BE2C (cell line): Measurements from ENCODE around the gene THYN1.

Experiments used
- DNase-seq: peaks from one replicate; pipeline ENCODE4 v3.0.0-alpha.2; 2020
- H3K27me3 ChIP-seq: fragments of 250-450 bp; sonication (Bioruptor Pico); 2 replicates; pipeline ENCODE4 v1.5.1; 2020; ENCODE audit warnings: mild to moderate bottlenecking
- H3K36me3 ChIP-seq: fragments of 250-450 bp; sonication (Bioruptor Pico); 2 replicates; pipeline ENCODE4 v1.5.1; 2020; ENCODE audit warnings: mild to moderate bottlenecking
- H3K4me1 ChIP-seq: fragments of 250-450 bp; sonication (Bioruptor Pico); 2 replicates; pipeline ENCODE4 v1.5.1; 2020
- H3K4me3 ChIP-seq: 2 replicates; pipeline ENCODE4 v1.5.1; 2011; ENCODE audit warnings: low read depth, low read length
- H3K9me3 ChIP-seq: fragments of 250-450 bp; sonication (Bioruptor Pico); 2 replicates; pipeline ENCODE4 v1.5.1; 2020
- TF ChIP-seq, protein P1 (sequence below): IDR thresholded peaks from 2 replicates; pipeline ENCODE4 v1.5.1; 2012; ENCODE audit warnings: mild to moderate bottlenecking, low read depth, low read length

Gene THYN1

DNA sequence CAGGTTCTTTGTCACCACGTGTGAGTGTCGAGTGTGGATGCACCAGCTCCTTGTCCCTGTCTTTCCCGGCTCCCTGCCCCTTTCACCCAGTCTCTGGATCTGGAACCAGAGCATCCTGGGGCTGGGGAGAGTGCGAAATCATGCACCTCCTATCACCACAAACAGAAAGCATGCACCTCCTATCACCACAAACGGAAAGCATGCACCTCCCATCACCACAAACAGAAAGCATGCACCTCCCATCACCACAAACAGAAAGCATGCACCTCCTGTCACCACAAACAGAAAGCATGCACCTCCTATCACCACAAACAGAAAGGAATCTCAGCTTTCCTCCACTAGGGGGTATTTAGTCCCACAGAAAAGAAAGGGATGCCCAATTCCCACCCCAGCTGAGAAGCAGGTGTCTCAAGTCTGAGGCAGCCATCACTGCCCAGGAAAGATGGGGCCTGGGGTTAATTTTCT, 17.1 kb upstream of the THYN1 start:
- Histone ChIP-seq H3K4me1 (no peaks in the 10 kb centered on the region), H3K27me3 (peaks cover 40% of the 10 kb centered on the region), H3K9me3 (no peaks in the 10 kb centered on the region), H3K4me3 (no peak overlapping the region), H3K36me3 (no peaks in the 10 kb centered on the region)
- TF ChIP-seq, protein P1, sequence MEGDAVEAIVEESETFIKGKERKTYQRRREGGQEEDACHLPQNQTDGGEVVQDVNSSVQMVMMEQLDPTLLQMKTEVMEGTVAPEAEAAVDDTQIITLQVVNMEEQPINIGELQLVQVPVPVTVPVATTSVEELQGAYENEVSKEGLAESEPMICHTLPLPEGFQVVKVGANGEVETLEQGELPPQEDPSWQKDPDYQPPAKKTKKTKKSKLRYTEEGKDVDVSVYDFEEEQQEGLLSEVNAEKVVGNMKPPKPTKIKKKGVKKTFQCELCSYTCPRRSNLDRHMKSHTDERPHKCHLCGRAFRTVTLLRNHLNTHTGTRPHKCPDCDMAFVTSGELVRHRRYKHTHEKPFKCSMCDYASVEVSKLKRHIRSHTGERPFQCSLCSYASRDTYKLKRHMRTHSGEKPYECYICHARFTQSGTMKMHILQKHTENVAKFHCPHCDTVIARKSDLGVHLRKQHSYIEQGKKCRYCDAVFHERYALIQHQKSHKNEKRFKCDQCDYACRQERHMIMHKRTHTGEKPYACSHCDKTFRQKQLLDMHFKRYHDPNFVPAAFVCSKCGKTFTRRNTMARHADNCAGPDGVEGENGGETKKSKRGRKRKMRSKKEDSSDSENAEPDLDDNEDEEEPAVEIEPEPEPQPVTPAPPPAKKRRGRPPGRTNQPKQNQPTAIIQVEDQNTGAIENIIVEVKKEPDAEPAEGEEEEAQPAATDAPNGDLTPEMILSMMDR = peak; percentile 52
- no peak for DNase-seq

DNA sequence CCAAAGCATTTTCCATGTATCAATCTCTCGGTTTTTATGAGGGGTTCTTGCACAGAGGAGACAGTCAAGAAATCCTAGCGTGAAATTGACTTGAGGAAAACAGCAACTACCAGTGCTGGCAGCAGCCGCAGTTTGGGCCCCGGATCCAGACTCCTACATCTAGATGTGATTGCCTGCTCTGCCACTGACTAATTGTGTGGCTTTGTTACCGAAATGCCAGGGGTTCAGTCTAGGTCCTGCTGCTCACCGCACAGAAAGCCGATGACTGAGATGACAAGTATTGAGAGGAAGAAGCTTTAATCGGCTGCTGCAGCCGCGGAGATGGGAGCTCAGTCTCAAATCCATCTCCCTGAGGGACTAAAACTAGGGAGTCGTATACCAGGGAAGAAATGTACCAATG, 14.8 kb upstream of the THYN1 start:
- TF ChIP-seq, protein P1 = no peak
- Histone ChIP-seq H3K27me3 (peaks cover 17% of the 10 kb centered on the region), H3K4me3 (no peak overlapping the region), H3K36me3 (no peaks in the 10 kb centered on the region), H3K4me1 (no peaks in the 10 kb centered on the region), H3K9me3 (no peaks in the 10 kb centered on the region)
- DNase-seq = no peak

DNA sequence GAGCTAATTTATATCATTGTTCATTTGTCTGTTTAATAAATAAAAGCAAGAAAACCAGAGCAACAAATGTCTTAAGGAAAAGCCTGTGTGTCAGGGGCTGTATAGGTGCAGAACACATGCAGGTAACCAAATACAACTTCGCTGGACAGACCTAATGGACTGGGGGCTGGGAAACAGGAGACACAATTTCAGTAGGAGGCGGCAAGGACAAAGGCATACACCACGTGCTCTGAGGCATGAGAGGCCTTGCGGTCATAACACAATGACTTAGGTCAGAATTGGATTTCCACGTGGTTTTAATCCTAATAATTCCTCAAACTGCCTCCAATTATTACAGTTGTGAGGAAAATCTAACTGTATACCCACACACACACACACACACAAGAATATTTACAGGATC, 14.3 kb upstream of the THYN1 start:
- TF ChIP-seq, protein P1 = no peak
- Histone ChIP-seq H3K4me1 (no peaks in the 10 kb centered on the region), H3K9me3 (no peaks in the 10 kb centered on the region), H3K36me3 (no peaks in the 10 kb centered on the region), H3K4me3 (no peak overlapping the region), H3K27me3 (peaks cover 12% of the 10 kb centered on the region; the same call in 1 of the 2 replicates)
- no peak for DNase-seq

DNA sequence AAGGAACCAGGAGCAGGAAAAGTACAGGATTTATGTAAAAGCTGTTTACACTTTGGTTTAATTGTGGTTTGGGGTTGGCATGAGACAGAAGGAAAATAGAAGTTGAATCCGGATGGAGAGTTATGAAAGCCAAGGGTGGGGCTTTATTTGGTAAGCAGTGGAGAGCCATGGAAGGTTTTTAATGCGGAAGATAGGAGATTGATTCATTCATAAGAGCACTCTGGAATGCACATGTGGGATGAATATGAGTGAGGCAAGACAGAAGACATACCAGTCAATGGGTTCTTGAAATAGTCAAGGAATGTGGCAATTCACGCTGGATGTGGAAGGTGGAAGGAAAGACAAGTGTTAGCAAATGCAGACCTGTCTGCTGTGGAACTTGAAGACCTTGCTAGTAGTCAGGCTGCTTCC, 13.7 kb upstream of the THYN1 start:
- DNase-seq = no peak
- no peaks in the 10 kb centered on the region for H3K9me3 ChIP-seq
- peaks cover 8% of the 10 kb centered on the region; the same call in 1 of the 2 replicates for H3K27me3 ChIP-seq
- H3K36me3 ChIP-seq = no peaks in the 10 kb centered on the region
- H3K4me1 ChIP-seq = no peaks in the 10 kb centered on the region
- no peak overlapping the region for H3K4me3 ChIP-seq
- TF ChIP-seq, protein P1 = no peak

DNA sequence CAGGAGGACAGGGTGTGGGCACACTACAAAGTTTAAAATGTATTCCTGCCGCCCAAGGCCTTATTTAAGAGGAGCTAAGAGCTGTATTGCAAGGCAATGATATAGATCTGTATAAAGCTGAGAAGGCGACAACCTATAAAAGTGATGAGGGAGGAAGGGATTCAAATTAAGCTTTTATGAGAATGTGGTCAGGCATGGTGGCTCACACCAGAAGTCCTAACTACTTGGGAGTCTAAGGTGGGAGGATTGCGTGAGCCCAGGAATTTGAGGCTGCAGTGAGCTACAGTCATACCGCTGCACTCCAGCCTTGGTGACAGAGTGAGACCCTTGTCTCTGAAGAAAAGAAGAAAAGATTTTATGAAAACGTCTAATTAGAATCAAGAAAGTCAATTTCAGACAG, 13.3 kb upstream of the THYN1 start:
- Histone ChIP-seq H3K4me3 (no peak overlapping the region), H3K4me1 (no peaks in the 10 kb centered on the region), H3K36me3 (no peaks in the 10 kb centered on the region), H3K9me3 (no peaks in the 10 kb centered on the region), H3K27me3 (peaks cover 3% of the 10 kb centered on the region; the same call in 1 of the 2 replicates)
- TF ChIP-seq, protein P1 = no peak
- no peak for DNase-seq

DNA sequence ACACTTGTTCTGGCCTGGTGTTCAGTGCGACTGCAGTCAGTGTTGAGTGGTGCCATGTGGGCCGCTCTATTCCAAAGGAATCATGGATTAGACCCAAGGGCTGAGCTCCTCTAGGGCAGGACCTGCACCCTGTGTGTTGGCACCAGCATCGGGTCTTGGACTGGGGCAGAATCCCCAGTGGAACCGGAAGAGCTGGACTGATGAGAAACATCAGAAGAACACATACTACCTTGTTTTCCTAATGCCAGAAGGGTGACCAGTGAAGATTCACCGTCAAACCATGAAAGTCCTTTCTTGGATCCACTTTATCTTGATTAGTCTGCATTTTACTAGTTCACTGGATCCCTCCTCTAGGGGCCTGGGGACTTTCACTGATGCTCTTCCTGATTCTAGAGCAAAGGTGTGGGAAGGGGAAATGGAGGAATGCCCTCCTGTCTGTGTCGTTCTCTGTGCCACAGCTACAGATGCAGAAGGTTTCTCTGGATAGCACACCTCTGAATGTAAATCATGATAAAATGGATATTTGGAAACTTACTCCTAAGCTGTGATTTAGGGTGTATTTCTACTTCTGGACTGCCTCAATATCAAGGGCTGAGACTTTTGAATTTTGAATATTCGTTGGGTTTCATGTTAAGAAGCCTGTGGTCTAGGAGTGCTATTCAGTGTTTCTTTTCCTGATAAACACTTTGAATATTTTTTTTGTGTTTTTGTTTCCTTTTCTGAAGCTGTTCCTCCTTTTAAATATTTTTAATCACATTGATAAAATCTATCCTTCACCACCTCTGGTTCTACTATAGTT, 12.0 kb upstream of the THYN1 start:
- no peaks in the 10 kb centered on the region; the same call in 1 of the 2 replicates for H3K36me3 ChIP-seq
- no peaks in the 10 kb centered on the region for H3K27me3 ChIP-seq
- H3K4me1 ChIP-seq = no peaks in the 10 kb centered on the region
- no peaks in the 10 kb centered on the region for H3K9me3 ChIP-seq
- no peak overlapping the region for H3K4me3 ChIP-seq
- DNase-seq = no peak
- TF ChIP-seq, protein P1 = no peak
